ENCODE measurements around the gene DXO. TPM values are rescaled to one million over a fixed set of nuclear protein-coding genes. Genes with fewer than 3 reads are reported as not detected.
A peak's percentile ranks its signal among the peaks of the same experiment; 100 is the strongest.

DXO gene
- total RNA-seq, 2 donors from 2014 or later, result 16.9 to 26.0 TPM

DNA sequence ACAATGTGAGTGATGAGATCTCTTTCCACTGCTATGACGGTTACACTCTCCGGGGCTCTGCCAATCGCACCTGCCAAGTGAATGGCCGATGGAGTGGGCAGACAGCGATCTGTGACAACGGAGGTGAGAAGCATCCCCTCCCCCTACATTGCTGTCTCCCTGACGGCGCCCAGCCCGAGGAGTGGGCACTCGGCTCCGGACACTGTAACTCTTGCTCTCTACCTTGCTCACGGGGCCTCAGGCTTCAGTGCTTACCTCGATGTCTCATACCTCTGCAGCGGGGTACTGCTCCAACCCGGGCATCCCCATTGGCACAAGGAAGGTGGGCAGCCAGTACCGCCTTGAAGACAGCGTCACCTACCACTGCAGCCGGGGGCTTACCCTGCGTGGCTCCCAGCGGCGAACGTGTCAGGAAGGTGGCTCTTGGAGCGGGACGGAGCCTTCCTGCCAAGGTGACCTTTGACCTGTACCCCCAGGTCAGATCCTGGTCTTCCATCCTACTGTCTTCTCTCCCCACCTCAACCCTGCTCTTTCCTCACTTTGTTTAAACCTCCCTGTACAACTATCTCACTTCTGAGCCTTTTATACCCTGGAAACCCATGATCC lies 24.8 kb downstream of the DXO start:
- Histone ChIP-seq H3K27ac (peak overlapping the region in 2 of 4 donors; percentile 88), H3K36me3 (replicated peaks in 1 of 2; ENCODE audit: insufficient read depth in 1 of 2, low read depth in 2 of 2) (no peaks in the 10 kb centered on the region), H3K9me3 (no peaks in the 10 kb centered on the region), H3K27me3 (no peaks in the 10 kb centered on the region), H3K4me1 (peaks cover 16% of the 10 kb centered on the region), H3K4me3 (no peak overlapping the region)
- intact Hi-C loops (cut with DNase I), result no loop called here
- ATAC-seq, result no peak
- no peak for TF ChIP-seq POLR2A (IDR thresholded peaks at IDR 0.05)
- TF ChIP-seq CTCF (IDR thresholded peaks at IDR 0.05), result no peak
- DNase-seq, result no peak
- 75 to 85% methylated on average over 22 to 24 of the region's 24 CpGs for WGBS, 2 donors

DNA sequence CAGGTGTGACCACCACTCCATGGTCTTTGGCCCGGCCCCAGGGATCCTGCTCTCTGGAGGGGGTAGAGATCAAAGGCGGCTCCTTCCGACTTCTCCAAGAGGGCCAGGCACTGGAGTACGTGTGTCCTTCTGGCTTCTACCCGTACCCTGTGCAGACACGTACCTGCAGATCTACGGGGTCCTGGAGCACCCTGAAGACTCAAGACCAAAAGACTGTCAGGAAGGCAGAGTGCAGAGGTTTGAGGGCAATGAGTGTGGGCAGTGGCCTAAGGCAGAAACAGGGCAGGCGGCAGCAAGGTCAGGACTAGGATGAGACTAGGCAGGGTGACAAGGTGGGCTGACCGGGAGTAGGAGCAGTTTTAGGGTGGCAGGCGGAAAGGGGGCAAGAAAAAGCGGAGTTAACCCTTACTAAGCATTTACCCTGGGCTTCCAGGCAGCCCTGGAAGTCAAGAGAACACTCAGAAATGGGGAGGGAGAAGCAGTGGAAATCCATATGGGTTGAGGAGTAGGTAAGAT lies 25.5 kb downstream of the DXO start:
- no peak for ATAC-seq
- H3K4me3 ChIP-seq, result no peak overlapping the region
- no peak for TF ChIP-seq CTCF (IDR thresholded peaks at IDR 0.05)
- no peak for TF ChIP-seq POLR2A (IDR thresholded peaks at IDR 0.05)
- 56 to 81% methylated on average over 11 of the region's 11 CpGs for WGBS, 2 donors
- no peaks in the 10 kb centered on the region for H3K27me3 ChIP-seq
- H3K27ac ChIP-seq, result peak overlapping the region; percentile 86 to 88 (median 87)
- intact Hi-C loops (cut with DNase I), result no loop called here
- DNase-seq, result no peak
- H3K36me3 ChIP-seq (replicated peaks in 1 of 2; ENCODE audit: insufficient read depth in 1 of 2, low read depth in 2 of 2), result no peaks in the 10 kb centered on the region
- H3K9me3 ChIP-seq, result no peaks in the 10 kb centered on the region
- H3K4me1 ChIP-seq, result peaks cover 16% of the 10 kb centered on the region

GRCh38 chr6:31945507-31946369 lies 26.2 kb downstream of the DXO start, which contains the start of gene CFB:
Gene CFB (plus strand): TSS chr6:31946095. CDS start chr6:31946222, 127 bp downstream.
- intact Hi-C loops (cut with DNase I), result no loop called here
- Histone ChIP-seq H3K27ac (peak within 1 kb of the TSS; percentile 86 to 88 (median 87)), H3K4me1 (peaks cover 16% of the 10 kb centered on the region), H3K36me3 (replicated peaks in 1 of 2; ENCODE audit: insufficient read depth in 1 of 2, low read depth in 2 of 2) (no peaks in the 10 kb centered on the region), H3K4me3 (no peak within 1 kb of the TSS), H3K9me3 (no peaks in the 10 kb centered on the region), H3K27me3 (no peaks in the 10 kb centered on the region)
- ATAC-seq, result peak; percentile 87
- WGBS, 2 donors, result 31 to 36% methylated on average over 8 to 11 of the region's 11 CpGs
- TF ChIP-seq CTCF (IDR thresholded peaks at IDR 0.05) (no peak), POLR2A (IDR thresholded peaks at IDR 0.05) (peak in 2 of 3 donors; percentile 71 to 83)
- DNase-seq, result peak; percentile 66 to 91 (median 79)

DNA sequence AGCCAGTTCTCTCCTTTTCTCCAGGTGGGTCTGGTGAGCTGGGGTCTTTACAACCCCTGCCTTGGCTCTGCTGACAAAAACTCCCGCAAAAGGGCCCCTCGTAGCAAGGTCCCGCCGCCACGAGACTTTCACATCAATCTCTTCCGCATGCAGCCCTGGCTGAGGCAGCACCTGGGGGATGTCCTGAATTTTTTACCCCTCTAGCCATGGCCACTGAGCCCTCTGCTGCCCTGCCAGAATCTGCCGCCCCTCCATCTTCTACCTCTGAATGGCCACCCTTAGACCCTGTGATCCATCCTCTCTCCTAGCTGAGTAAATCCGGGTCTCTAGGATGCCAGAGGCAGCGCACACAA lies 26.8 kb downstream of the DXO start:
- Histone ChIP-seq H3K9me3 (no peaks in the 10 kb centered on the region), H3K36me3 (replicated peaks in 1 of 2; ENCODE audit: insufficient read depth in 1 of 2, low read depth in 2 of 2) (no peaks in the 10 kb centered on the region), H3K4me1 (peaks cover 21% of the 10 kb centered on the region), H3K27ac (peak overlapping the region; percentile 86 to 88 (median 87)), H3K27me3 (no peaks in the 10 kb centered on the region), H3K4me3 (no peak overlapping the region)
- intact Hi-C loops (cut with DNase I), result no loop called here
- ATAC-seq (no peak), DNase-seq (no peak)
- WGBS, 2 donors, result 65 to 71% methylated on average over 9 of the region's 9 CpGs
- TF ChIP-seq POLR2A (IDR thresholded peaks at IDR 0.05), result no peak
- no peak for TF ChIP-seq CTCF (IDR thresholded peaks at IDR 0.05)

Data from body of pancreas (tissue), 4 donors.